Measurements from ENCODE around the gene LEKR1. TPM values are rescaled to one million over a fixed set of nuclear protein-coding genes. Genes with fewer than 3 reads are reported as not detected.
"Not testable (repeated sequence)": the region's sequence is repeated elsewhere in the genome, so short reads cannot be mapped to it uniquely, and the experiment has no call there.

LEKR1 gene
- total RNA-seq, 1 donor from 2014 or later = 1.8 TPM

- no peak for TF ChIP-seq CTCF (conservative IDR thresholded peaks at IDR 0.05)
- H3K4me3 Mint-ChIP-seq = no peak overlapping the region
- no peaks in the 10 kb centered on the region for H3K36me3 Mint-ChIP-seq (ENCODE audit: low read depth)
- no peak for DNase-seq (ENCODE audit: low read depth, low spot score)
- H3K27me3 Mint-ChIP-seq (ENCODE audit: low read depth) = no peaks in the 10 kb centered on the region
- H3K27ac Mint-ChIP-seq (ENCODE audit: unreplicated experiment) = no peak overlapping the region
- no peaks in the 10 kb centered on the region for H3K9me3 Mint-ChIP-seq
- no peaks in the 10 kb centered on the region for H3K4me1 Mint-ChIP-seq
These were observed 136.9 kb downstream of the LEKR1 start for GRCh38 chr3:156963096-156963495.

GRCh38 chr3:156964577-156964976 lies 138.4 kb downstream of the LEKR1 start:
- no peak for TF ChIP-seq CTCF (conservative IDR thresholded peaks at IDR 0.05)
- H3K36me3 Mint-ChIP-seq (ENCODE audit: low read depth) = peaks cover 2% of the 10 kb centered on the region
- no peak overlapping the region for H3K27ac Mint-ChIP-seq (ENCODE audit: unreplicated experiment)

GRCh38 chr3:156966349-156966748 lies 140.2 kb downstream of the LEKR1 start:
- not testable (repeated sequence) for H3K36me3 Mint-ChIP-seq (ENCODE audit: low read depth); H3K4me1 Mint-ChIP-seq; H3K4me3 Mint-ChIP-seq; DNase-seq (ENCODE audit: low read depth, low spot score); H3K9me3 Mint-ChIP-seq; H3K27me3 Mint-ChIP-seq (ENCODE audit: low read depth); H3K27ac Mint-ChIP-seq (ENCODE audit: unreplicated experiment)

More at GRCh38 chr3:156964577-156964976, 138.4 kb downstream of the LEKR1 start:
- DNase-seq (ENCODE audit: low read depth, low spot score) = no peak
- no peaks in the 10 kb centered on the region for H3K27me3 Mint-ChIP-seq (ENCODE audit: low read depth)
- H3K4me3 Mint-ChIP-seq = no peak overlapping the region
- peaks cover 2% of the 10 kb centered on the region for H3K9me3 Mint-ChIP-seq
- H3K4me1 Mint-ChIP-seq = no peaks in the 10 kb centered on the region

GRCh38 chr3:156973954-156974353 lies 147.8 kb downstream of the LEKR1 start:
- H3K4me3 Mint-ChIP-seq = no peak overlapping the region
- no peak overlapping the region for H3K27ac Mint-ChIP-seq (ENCODE audit: unreplicated experiment)
- peaks cover 2% of the 10 kb centered on the region for H3K9me3 Mint-ChIP-seq
- H3K4me1 Mint-ChIP-seq = peaks cover 6% of the 10 kb centered on the region
- TF ChIP-seq CTCF (conservative IDR thresholded peaks at IDR 0.05) = no peak
- H3K36me3 Mint-ChIP-seq (ENCODE audit: low read depth) = peaks cover 2% of the 10 kb centered on the region
- H3K27me3 Mint-ChIP-seq (ENCODE audit: low read depth) = no peaks in the 10 kb centered on the region
- DNase-seq (ENCODE audit: low read depth, low spot score) = no peak

GRCh38 chr3:156974931-156975330 lies 148.8 kb downstream of the LEKR1 start:
- Mint-ChIP-seq H3K27me3 (ENCODE audit: low read depth) (no peaks in the 10 kb centered on the region), H3K27ac (ENCODE audit: unreplicated experiment) (no peak overlapping the region), H3K9me3 (no peaks in the 10 kb centered on the region), H3K4me3 (no peak overlapping the region), H3K36me3 (ENCODE audit: low read depth) (no peaks in the 10 kb centered on the region), H3K4me1 (peaks cover 6% of the 10 kb centered on the region)
- no peak for DNase-seq (ENCODE audit: low read depth, low spot score)
- no peak for TF ChIP-seq CTCF (conservative IDR thresholded peaks at IDR 0.05)

- no peak overlapping the region for H3K27ac Mint-ChIP-seq (ENCODE audit: unreplicated experiment)
- DNase-seq (ENCODE audit: low read depth, low spot score) = no peak
- peaks cover 6% of the 10 kb centered on the region for H3K4me1 Mint-ChIP-seq
- H3K4me3 Mint-ChIP-seq = no peak overlapping the region
- no peaks in the 10 kb centered on the region for H3K36me3 Mint-ChIP-seq (ENCODE audit: low read depth)
- TF ChIP-seq CTCF (conservative IDR thresholded peaks at IDR 0.05) = no peak
- no peaks in the 10 kb centered on the region for H3K9me3 Mint-ChIP-seq
- no peaks in the 10 kb centered on the region for H3K27me3 Mint-ChIP-seq (ENCODE audit: low read depth)
These were observed 149.6 kb downstream of the LEKR1 start for GRCh38 chr3:156975721-156976120.

Data from neural crest cell (in vitro differentiated cells).